GM23248 (cell line): ENCODE measurements around the gene FAM25C. TPM values are rescaled to one million over a fixed set of nuclear protein-coding genes. Genes with fewer than 3 reads are reported as not detected.
"Not testable (repeated sequence)": the region's sequence is repeated elsewhere in the genome, so short reads cannot be mapped to it uniquely, and the experiment has no call there.

Source experiments
- DNase-seq: peaks from one replicate; pipeline ENCODE4 v3.0.0-alpha.2; 2015
- H2AFZ ChIP-seq: fragments of 200-600 bp; sonication (generic); 2 replicates; pipeline ENCODE4 v1.6.1; 2016; ENCODE audit warnings: antibody characterized with exemption
- H3F3A ChIP-seq: fragments of 200-600 bp; sonication (generic); 2 replicates; pipeline ENCODE4 v1.6.1; 2016; ENCODE audit warnings: mild to moderate bottlenecking, antibody characterized with exemption, mixed run types; ENCODE audit not compliant: insufficient read depth
- H3K27ac ChIP-seq: fragments of 200-600 bp; sonication (generic); 2 replicates; pipeline ENCODE4 v1.5.1; 2016; ENCODE audit warnings: mild to moderate bottlenecking
- H3K27me3 ChIP-seq: fragments of 200-600 bp; sonication (generic); replicated peaks from 2 replicates; pipeline ENCODE4 v1.6.1; 2016; ENCODE audit warnings: mild to moderate bottlenecking; ENCODE audit not compliant: insufficient read depth
- H3K36me3 ChIP-seq: fragments of 200-600 bp; sonication (generic); 2 replicates; pipeline ENCODE4 v1.6.1; 2016; ENCODE audit warnings: low read depth, mild to moderate bottlenecking
- H3K4me1 ChIP-seq: fragments of 200-600 bp; sonication (generic); 2 replicates; pipeline ENCODE4 v1.6.1; 2016; ENCODE audit warnings: mild to moderate bottlenecking; ENCODE audit not compliant: insufficient read depth
- H3K4me2 ChIP-seq: fragments of 200-600 bp; sonication (generic); one replicate; pipeline ENCODE4 v1.6.1; 2016; ENCODE audit warnings: mild to moderate bottlenecking; ENCODE audit not compliant: unreplicated experiment
- H3K4me3 ChIP-seq: fragments of 200-600 bp; sonication (generic); 2 replicates; pipeline ENCODE4 v1.5.1; 2016; ENCODE audit warnings: mild to moderate bottlenecking
- H3K79me2 ChIP-seq: fragments of 200-600 bp; sonication (generic); 2 replicates; pipeline ENCODE4 v1.6.1; 2016; ENCODE audit warnings: mild to moderate bottlenecking; ENCODE audit not compliant: insufficient read depth
- H3K9ac ChIP-seq: fragments of 200-600 bp; sonication (generic); 2 replicates; pipeline ENCODE4 v1.6.1; 2016; ENCODE audit warnings: mild to moderate bottlenecking
- H3K9me2 ChIP-seq: fragments of 200-600 bp; sonication (generic); 2 replicates; pipeline ENCODE4 v1.6.1; 2016; ENCODE audit warnings: mixed run types, mild to moderate bottlenecking, moderate library complexity; ENCODE audit not compliant: insufficient read depth
- H3K9me3 ChIP-seq: fragments of 200-600 bp; sonication (generic); one replicate; pipeline ENCODE4 v1.6.1; 2017; ENCODE audit warnings: low read depth
- H4K20me1 ChIP-seq: fragments of 200-600 bp; sonication (generic); 2 replicates; pipeline ENCODE4 v1.6.0; 2016; ENCODE audit not compliant: insufficient read depth
- WGBS, 2 experiments: methylation state at CpG; one replicate each; pipeline ENCODE4 v1.1.6; 2015 to 2017; ENCODE audit warnings: low lambda C conversion rate in 2 of 2, low coverage in 1 of 2; ENCODE audit errors: missing lambda C conversion rate in 2 of 2; 5-methylcytosine and 5-hydroxymethylcytosine counted together
- in situ Hi-C: fragments of 300-500 bp; cut with MboI; formaldehyde crosslinking; loops from 2 replicates; pipeline ENCODE4 v1.15.0; 2020
- polyA plus RNA-seq: library from polyadenylated mRNA; unstranded; fragments of >200 nt; fragmentation: Nextera tagmentation; extraction: Ambion mirVana; gene quantifications from 2 replicates; pipeline ENCODE4 v1.2.1, GENCODE V29; 2016
- total RNA-seq: library from RNA; depleted of rRNA; stranded (reverse); fragments of >200 nt; shearing (Covaris generic); gene quantifications from 2 replicates; pipeline ENCODE4 v1.2.3, GENCODE V29; 2014

FAM25C gene
- total and polyA plus RNA-seq, 2 experiments from 2014 or later = not detected

GRCh38 chr10:47989542-47989950, 10.0 kb downstream of the FAM25C start:
- H3K4me3 ChIP-seq, H3K4me2 ChIP-seq, H3K36me3 ChIP-seq, H3K9me2 ChIP-seq, H4K20me1 ChIP-seq, H3F3A ChIP-seq, H3K9ac ChIP-seq, H3K4me1 ChIP-seq, in situ Hi-C loops, H3K27me3 ChIP-seq, H3K9me3 ChIP-seq, H2AFZ ChIP-seq, DNase-seq, H3K79me2 ChIP-seq: not testable (repeated sequence)
- WGBS, 2 experiments = no CpG with 5 or more reads among the region's 4 CpGs
- peak overlapping the region; percentile 82; the same call in 1 of the 2 replicates for H3K27ac ChIP-seq

- H2AFZ ChIP-seq, H3K9me2 ChIP-seq, H3K4me2 ChIP-seq, H3K36me3 ChIP-seq, H3K27me3 ChIP-seq, in situ Hi-C loops, H3F3A ChIP-seq, H3K4me3 ChIP-seq, H3K4me1 ChIP-seq, H4K20me1 ChIP-seq, H3K79me2 ChIP-seq, H3K9me3 ChIP-seq: not testable (repeated sequence)
- 68 to 88% methylated on average over 3 to 5 of the region's 16 CpGs for WGBS, 2 experiments
- Histone ChIP-seq H3K27ac (peak overlapping the region; percentile 82), H3K9ac (0 out of 2 replicates have a peak overlapping the region, but pooled peaks have one; percentile 33)
- peak; percentile 63 for DNase-seq
Observed at GRCh38 chr10:47988718-47989541, 10.7 kb downstream of the FAM25C start.

GRCh38 chr10:47987952-47988351, 11.6 kb downstream of the FAM25C start:
- H3K9me3 ChIP-seq, H3K9ac ChIP-seq, H3K79me2 ChIP-seq, H3F3A ChIP-seq, DNase-seq, H3K9me2 ChIP-seq, H4K20me1 ChIP-seq, in situ Hi-C loops, H3K27ac ChIP-seq, H3K4me3 ChIP-seq, H3K27me3 ChIP-seq, H2AFZ ChIP-seq, H3K4me1 ChIP-seq, H3K36me3 ChIP-seq, H3K4me2 ChIP-seq: not testable (repeated sequence)
- no CpG with 5 or more reads among the region's 6 CpGs for WGBS, 2 experiments

- H3K27ac ChIP-seq = peak overlapping the region; percentile 62
- H3K9ac ChIP-seq = peak overlapping the region; percentile 59
- H3K27me3 ChIP-seq, H2AFZ ChIP-seq, in situ Hi-C loops, DNase-seq, H3K36me3 ChIP-seq, H3K4me3 ChIP-seq, H3K9me3 ChIP-seq, H3K9me2 ChIP-seq, H3K79me2 ChIP-seq, H3F3A ChIP-seq, H4K20me1 ChIP-seq, H3K4me1 ChIP-seq: not testable (repeated sequence)
- WGBS, 2 experiments = 8 to 23% methylated on average over 6 of the region's 49 CpGs
- H3K4me2 ChIP-seq = peak overlapping the region; percentile 28
Observed at GRCh38 chr10:47986413-47987230, 13.0 kb downstream of the FAM25C start.

- H3K36me3 ChIP-seq, in situ Hi-C loops, H3K27ac ChIP-seq, DNase-seq, H3F3A ChIP-seq, H3K27me3 ChIP-seq, H3K79me2 ChIP-seq, H3K9me2 ChIP-seq, H3K9ac ChIP-seq, H3K4me2 ChIP-seq, H4K20me1 ChIP-seq, H3K9me3 ChIP-seq, H3K4me3 ChIP-seq, H3K4me1 ChIP-seq, H2AFZ ChIP-seq: not testable (repeated sequence)
- WGBS, 2 experiments = 65 to 85% methylated on average over 1 to 2 of the region's 3 CpGs
Observed at GRCh38 chr10:47975409-47975808, 24.2 kb downstream of the FAM25C start.

- H3K27ac ChIP-seq, in situ Hi-C loops, H2AFZ ChIP-seq, H3K9me2 ChIP-seq, H3K27me3 ChIP-seq, H3F3A ChIP-seq, H3K4me1 ChIP-seq, H3K4me3 ChIP-seq, H3K4me2 ChIP-seq, H3K9me3 ChIP-seq, H3K9ac ChIP-seq, DNase-seq, H3K79me2 ChIP-seq, H4K20me1 ChIP-seq, H3K36me3 ChIP-seq: not testable (repeated sequence)
Observed at GRCh38 chr10:47973131-47973530, 26.5 kb downstream of the FAM25C start.

- H3F3A ChIP-seq, H3K79me2 ChIP-seq, H3K27me3 ChIP-seq, H2AFZ ChIP-seq, H4K20me1 ChIP-seq, H3K9me2 ChIP-seq, DNase-seq, H3K36me3 ChIP-seq, H3K27ac ChIP-seq, H3K4me2 ChIP-seq, H3K4me3 ChIP-seq, H3K9me3 ChIP-seq, H3K9ac ChIP-seq, H3K4me1 ChIP-seq, in situ Hi-C loops: not testable (repeated sequence)
- 80% methylated on average over 1 of the region's 2 CpGs; no CpG with 5 or more reads in 1 of the 2 experiments for WGBS, 2 experiments
Observed at GRCh38 chr10:47972077-47972476, 27.5 kb downstream of the FAM25C start.
